Measurements from ENCODE around the gene GP1BA.

- TF ChIP-seq CTCF (conservative IDR thresholded peaks at IDR 0.05 in 1 of 2, IDR thresholded peaks at IDR 0.05 in 1 of 2; ENCODE audit: extremely low read depth in 1 of 2, insufficient read depth in 1 of 2, low read depth in 1 of 2, low read length in 2 of 2): no peak
- TF ChIP-seq EZH2 (IDR thresholded peaks at IDR 0.05; ENCODE audit: borderline replicate concordance, low read length): no peak
Measured at GRCh38 chr17:4898351-4898750, 33.7 kb upstream of the GP1BA start.
